IPS-18c (cell line): ENCODE measurements around the gene PDE7B.

Experiments used
- H3K4me3 ChIP-seq: 2 replicates; pipeline ENCODE4 v1.7.0; 2013; ENCODE audit warnings: low read depth, mild to moderate bottlenecking, low read length, moderate library complexity; ENCODE audit not compliant: insufficient read depth
- H3K9me3 ChIP-seq: one replicate; pipeline ENCODE4 v1.6.1; 2013; ENCODE audit warnings: mild to moderate bottlenecking, low read length, moderate library complexity; ENCODE audit not compliant: control insufficient read depth, insufficient read depth

PDE7B gene

GRCh38 chr6:135851442-135852271, at the start of gene PDE7B:
Gene PDE7B, plus strand, starts transcription at chr6:135851701.
- no peak within 1 kb of the TSS for H3K4me3 ChIP-seq
- H3K9me3 ChIP-seq = no peaks in the 10 kb centered on the region

GRCh38 chr6:135801755-135802465, 49.6 kb upstream of the PDE7B start:
- H3K9me3 ChIP-seq = no peaks in the 10 kb centered on the region
- H3K4me3 ChIP-seq = no peak overlapping the region

GRCh38 chr6:135810486-135810885, 41.0 kb upstream of the PDE7B start:
- Histone ChIP-seq H3K4me3 (no peak overlapping the region), H3K9me3 (no peaks in the 10 kb centered on the region)

GRCh38 chr6:135811170-135811569, 40.3 kb upstream of the PDE7B start:
- no peaks in the 10 kb centered on the region for H3K9me3 ChIP-seq

GRCh38 chr6:135811644-135812526, 39.6 kb upstream of the PDE7B start:
- no peaks in the 10 kb centered on the region for H3K9me3 ChIP-seq

More at GRCh38 chr6:135811170-135811569, 40.3 kb upstream of the PDE7B start:
- no peak overlapping the region for H3K4me3 ChIP-seq

DNA sequence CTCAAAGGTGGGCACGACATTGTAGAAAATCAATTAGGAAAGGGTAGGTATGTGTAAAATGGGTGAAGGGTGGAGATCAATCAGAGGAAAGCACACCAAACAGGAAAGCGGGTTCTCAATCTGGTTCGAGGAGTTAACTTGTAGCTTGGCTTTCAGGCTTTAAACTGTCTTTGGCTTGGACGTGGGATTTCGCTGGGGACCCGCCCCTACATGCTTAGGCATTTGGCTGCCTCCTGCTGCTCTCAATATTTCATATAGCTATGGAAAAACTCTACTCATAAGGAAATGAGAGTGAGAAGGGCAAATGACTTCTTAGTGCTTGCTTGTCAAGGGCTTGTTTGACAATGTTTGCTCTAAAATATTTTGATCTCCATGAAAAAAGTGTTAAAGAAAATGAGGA, 38.1 kb upstream of the PDE7B start:
- no peak overlapping the region for H3K4me3 ChIP-seq
- no peaks in the 10 kb centered on the region for H3K9me3 ChIP-seq

More at GRCh38 chr6:135811644-135812526, 39.6 kb upstream of the PDE7B start:
- H3K4me3 ChIP-seq = no peak overlapping the region

DNA sequence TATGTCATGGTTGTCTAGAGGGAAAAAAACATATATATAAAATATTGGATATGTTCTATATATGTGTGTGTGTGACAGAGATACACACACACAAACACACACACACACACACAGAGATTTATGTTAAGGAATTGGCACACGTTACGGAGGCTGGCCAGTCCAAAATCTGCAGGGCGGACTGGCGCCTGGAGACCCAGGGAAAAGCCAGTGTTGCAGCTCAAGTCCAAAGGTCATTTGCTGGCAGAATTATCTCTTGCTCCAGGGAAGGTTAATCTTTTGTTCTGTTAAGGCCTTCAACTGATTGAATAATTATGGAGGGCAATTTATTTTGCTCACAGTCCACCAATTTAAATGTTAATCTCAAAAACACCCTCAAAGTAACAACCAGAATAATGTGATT, 37.5 kb upstream of the PDE7B start:
- no peak overlapping the region for H3K4me3 ChIP-seq
- no peaks in the 10 kb centered on the region for H3K9me3 ChIP-seq

DNA sequence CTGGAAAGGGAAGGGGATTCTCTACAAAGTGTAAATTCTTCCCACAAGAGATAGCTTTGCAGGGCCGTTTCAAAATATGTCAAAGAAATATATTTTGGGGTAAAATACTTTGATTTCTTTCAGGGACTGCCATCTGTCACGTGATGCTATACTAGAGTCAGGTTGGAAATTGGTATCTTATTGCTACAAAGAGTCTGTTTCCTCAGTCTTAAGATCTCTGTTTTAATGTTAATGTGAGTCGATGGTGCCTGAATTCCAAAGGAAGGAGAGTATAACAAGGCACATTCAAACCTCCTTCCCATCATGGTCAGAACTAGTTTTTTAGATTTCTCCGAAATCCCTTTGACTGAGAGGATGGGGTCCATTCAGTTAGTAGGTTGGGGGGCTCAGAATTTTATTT, 36.3 kb upstream of the PDE7B start:
- no peaks in the 10 kb centered on the region for H3K9me3 ChIP-seq

GRCh38 chr6:135817035-135817434, 34.5 kb upstream of the PDE7B start:
- Histone ChIP-seq H3K9me3 (no peaks in the 10 kb centered on the region), H3K4me3 (no peak overlapping the region)

More for the DNA sequence above, 36.3 kb upstream of the PDE7B start:
- H3K4me3 ChIP-seq = no peak overlapping the region

DNA sequence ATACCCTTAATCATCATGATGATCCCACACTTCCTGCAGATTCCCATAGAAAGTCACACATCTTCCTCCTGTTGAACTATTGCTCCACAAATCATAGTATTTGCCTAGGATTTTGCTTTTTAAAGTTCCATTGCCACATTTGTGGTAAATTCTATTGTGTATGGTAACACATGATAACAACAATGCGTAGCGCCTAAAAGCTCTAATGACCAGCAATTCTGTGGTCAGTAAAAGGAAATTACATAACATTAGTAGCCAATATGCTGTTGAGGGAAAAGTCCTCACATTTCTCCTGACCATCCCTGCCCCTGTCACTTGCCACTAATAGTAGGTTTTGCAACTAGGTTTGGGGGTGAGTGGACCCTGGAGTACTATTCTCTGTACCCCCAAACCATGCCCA, 31.8 kb upstream of the PDE7B start:
- no peak overlapping the region for H3K4me3 ChIP-seq
- H3K9me3 ChIP-seq = no peaks in the 10 kb centered on the region

DNA sequence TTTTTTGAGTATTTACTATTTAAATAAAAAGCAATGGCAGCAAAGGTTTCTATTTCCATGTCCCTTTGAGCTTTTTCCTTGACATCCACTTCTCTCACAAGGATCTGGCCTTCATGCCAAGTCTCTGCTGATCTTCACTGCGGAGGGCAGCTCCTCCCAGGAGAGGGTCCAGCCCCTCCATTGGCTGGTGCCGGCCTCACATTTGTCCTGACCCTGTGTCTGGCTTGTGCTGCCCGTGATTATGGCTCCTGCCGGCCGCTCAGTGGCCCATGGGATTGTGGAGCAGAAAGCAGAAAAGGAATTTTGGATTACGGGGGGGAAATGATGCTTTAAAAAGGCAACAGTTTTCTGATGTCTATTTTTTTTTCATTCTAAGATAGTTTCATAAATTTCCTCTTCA, 31.2 kb upstream of the PDE7B start:
- Histone ChIP-seq H3K9me3 (no peaks in the 10 kb centered on the region), H3K4me3 (no peak overlapping the region)

- Histone ChIP-seq H3K4me3 (no peak overlapping the region), H3K9me3 (no peaks in the 10 kb centered on the region)
Measured at GRCh38 chr6:135823851-135824250, 27.6 kb upstream of the PDE7B start.

GRCh38 chr6:135826236-135826804, 25.2 kb upstream of the PDE7B start:
- Histone ChIP-seq H3K4me3 (no peak overlapping the region), H3K9me3 (no peaks in the 10 kb centered on the region)

DNA sequence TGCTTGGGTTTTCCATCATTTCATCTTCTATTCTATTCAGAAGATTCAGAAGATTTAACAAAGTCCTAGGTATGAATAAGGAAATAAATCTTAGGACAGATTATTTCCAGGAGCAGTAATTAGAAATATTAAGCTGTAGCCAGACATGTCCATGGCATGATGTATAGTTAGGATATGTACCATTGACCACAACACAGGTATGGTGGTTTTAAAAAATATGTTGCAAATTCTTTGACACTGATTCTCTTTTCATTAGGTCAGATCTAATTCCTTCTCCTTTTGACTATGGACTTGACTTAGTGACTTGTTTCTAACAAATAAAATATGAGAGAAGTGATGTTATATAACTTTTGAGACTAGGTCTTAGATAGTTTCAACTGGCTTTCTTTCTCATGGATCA, 23.5 kb upstream of the PDE7B start:
- Histone ChIP-seq H3K9me3 (no peaks in the 10 kb centered on the region), H3K4me3 (no peak overlapping the region)

DNA sequence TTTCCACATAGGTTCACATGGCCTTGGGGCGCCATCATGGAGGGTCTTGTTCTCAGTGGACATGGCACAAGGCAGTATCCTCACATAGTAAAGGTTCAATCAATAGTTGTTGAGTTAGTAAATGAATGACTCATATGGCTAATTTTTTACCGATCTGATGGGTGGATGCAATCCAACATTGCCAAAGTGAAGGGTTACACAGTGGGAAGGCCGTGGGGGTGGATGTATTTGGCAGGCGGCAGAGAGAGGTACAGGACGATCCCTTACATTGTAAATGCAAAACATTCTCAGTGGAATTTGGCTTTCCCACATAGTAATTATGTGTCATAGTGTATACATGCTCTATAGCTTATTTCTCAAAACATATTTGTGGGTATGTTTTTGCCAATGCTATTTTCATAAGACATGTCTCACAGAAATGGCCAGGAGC, 21.0 kb upstream of the PDE7B start:
- Histone ChIP-seq H3K4me3 (no peak overlapping the region), H3K9me3 (no peaks in the 10 kb centered on the region)

GRCh38 chr6:135831016-135831415, 20.5 kb upstream of the PDE7B start:
- no peak overlapping the region for H3K4me3 ChIP-seq
- no peaks in the 10 kb centered on the region for H3K9me3 ChIP-seq

DNA sequence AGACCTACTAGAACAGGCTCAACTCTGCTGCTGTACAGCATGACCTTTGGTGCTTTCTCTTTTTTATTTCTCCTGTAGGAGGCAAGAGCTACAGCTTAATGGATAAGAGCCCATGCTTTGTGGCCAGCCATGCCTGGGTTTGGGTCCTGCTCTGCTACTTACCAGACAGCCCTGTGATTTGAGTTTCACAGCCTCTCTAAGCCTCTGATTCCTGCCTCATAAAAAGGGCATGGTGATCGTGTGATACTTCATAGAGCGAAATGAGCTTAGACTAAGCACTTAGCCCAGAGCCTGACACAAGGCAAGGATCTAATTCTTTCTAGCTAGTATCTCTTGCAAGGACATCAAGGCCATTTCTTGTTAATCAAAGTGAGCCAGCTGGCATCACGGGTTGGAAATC, 19.3 kb upstream of the PDE7B start:
- H3K9me3 ChIP-seq = no peaks in the 10 kb centered on the region

More for the DNA sequence above, 19.3 kb upstream of the PDE7B start:
- no peak overlapping the region for H3K4me3 ChIP-seq
